ENCODE results near the gene MTIF3.

- TF ChIP-seq CTCF (IDR thresholded peaks at IDR 0.05) = no peak
- no peak for TF ChIP-seq POLR2A (IDR thresholded peaks at IDR 0.05)
These were observed 10.0 kb downstream of the MTIF3 start for GRCh38 chr13:27440408-27440807.

Data from adrenal gland (tissue), 5 donors.